NB4 (cell line): ENCODE measurements around the gene NKX2-3.

ENCODE experiments used
- CTCF ChIP-seq: IDR thresholded peaks from one replicate; pipeline ENCODE4 v1.5.1; 2012; ENCODE audit warnings: low read depth, low read length
- POLR2A ChIP-seq: IDR thresholded peaks from 2 replicates; pipeline ENCODE4 v1.6.1; 2011; ENCODE audit warnings: mild to moderate bottlenecking; ENCODE audit not compliant: insufficient read length; ENCODE audit errors: extremely low read depth

GRCh38 chr10:99489271-99489670, 43.5 kb upstream of the NKX2-3 start:
- TF ChIP-seq POLR2A (no peak), CTCF (no peak)
